OCI-LY1 (cell line): ENCODE results near the gene DDX31.

Source experiments
- EZH2 ChIP-seq: fragments of 200-600 bp; sonication (generic), shearing (Covaris generic); IDR thresholded peaks from 2 replicates; pipeline ENCODE4 v1.8.0; 2017; ENCODE audit warnings: borderline replicate concordance, mixed run types, mild to moderate bottlenecking, antibody characterized with exemption, low read length, moderate library complexity, mixed read lengths
- TF ChIP-seq, protein P1 (sequence below): fragments of 200-600 bp; sonication (generic), shearing (Covaris generic); IDR thresholded peaks from 2 replicates; pipeline ENCODE4 v1.5.1; 2017; ENCODE audit warnings: mild to moderate bottlenecking, antibody characterized with exemption, low read length, moderate library complexity, mixed read lengths

DNA sequence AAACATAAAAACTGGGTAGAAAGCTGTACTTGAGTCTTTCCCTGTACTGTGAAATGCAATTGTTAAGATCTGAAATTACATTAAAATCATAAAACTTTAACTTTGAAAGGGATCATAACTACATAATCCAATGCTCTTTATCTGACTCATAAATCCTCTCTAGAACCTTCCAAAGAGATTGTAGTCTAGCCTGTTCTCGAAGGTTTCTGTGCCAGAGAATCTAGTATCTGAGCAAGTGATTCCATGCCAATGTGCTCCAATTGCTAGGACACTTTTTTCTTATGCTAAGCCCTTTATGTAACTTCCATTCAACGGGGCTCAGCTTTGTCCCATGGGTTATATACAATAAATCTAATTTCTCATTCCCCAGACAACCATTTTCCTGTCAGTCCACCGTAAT is 21.1 kb downstream of the DDX31 start:
- TF ChIP-seq, protein P1, sequence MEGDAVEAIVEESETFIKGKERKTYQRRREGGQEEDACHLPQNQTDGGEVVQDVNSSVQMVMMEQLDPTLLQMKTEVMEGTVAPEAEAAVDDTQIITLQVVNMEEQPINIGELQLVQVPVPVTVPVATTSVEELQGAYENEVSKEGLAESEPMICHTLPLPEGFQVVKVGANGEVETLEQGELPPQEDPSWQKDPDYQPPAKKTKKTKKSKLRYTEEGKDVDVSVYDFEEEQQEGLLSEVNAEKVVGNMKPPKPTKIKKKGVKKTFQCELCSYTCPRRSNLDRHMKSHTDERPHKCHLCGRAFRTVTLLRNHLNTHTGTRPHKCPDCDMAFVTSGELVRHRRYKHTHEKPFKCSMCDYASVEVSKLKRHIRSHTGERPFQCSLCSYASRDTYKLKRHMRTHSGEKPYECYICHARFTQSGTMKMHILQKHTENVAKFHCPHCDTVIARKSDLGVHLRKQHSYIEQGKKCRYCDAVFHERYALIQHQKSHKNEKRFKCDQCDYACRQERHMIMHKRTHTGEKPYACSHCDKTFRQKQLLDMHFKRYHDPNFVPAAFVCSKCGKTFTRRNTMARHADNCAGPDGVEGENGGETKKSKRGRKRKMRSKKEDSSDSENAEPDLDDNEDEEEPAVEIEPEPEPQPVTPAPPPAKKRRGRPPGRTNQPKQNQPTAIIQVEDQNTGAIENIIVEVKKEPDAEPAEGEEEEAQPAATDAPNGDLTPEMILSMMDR: no peak
- no peak for TF ChIP-seq EZH2
